Ammon's horn (tissue), 1 donor: ENCODE measurements around the gene CCNL1.
"Not testable (repeated sequence)": the region's sequence is repeated elsewhere in the genome, so short reads cannot be mapped to it uniquely, and the experiment has no call there.

Source experiments
- DNase-seq: peaks from one replicate; pipeline ENCODE4 v3.0.0-alpha.2; 2016; ENCODE audit warnings: low spot score

The CCNL1 gene

GRCh38 chr3:157159762-157160657, at the start of gene CCNL1:
TSS of gene CCNL1 (minus strand) at chr3:157160147. CDS start at chr3:157160094, 53 bp downstream.
- peak; percentile 97 for DNase-seq

DNA sequence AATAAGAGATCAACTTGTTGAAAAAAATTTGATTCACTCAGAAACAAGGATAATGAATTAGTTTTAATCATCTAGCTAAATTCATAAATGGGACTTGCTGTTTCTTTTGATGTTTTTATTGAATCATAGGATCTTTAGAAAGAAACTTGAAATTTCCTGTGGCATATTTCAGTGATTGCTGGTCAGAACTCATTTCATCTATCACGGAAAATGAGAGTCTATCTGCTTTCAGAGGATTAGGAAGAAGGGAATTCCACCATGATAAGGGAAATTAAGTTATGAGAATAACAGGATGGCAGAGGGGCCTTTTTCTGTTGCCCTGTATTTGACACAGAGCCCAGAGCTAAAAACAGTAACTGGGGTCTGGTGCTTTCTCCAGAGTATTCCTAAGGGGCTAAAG, 44.9 kb upstream of the CCNL1 start:
- no peak for DNase-seq

DNA sequence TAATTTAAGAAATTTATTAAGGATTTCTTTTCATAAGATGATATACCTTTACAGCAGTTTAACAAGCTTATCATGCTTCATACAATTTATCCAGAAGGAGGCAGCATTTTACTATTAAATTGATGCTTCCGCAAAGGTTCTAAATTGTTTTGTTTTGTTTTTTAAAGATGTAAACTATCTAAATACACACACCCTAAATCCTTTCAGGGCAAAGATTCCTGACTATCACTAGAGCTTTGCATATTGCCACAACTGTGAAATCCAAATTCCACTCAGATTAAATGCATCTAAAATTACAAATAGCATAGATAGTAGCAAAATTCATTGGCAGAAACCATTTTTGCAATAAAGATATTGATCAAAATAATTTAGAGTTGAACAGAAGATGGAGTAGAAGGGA, 44.5 kb upstream of the CCNL1 start:
- peak; percentile 33 for DNase-seq

GRCh38 chr3:157201648-157202278, 41.8 kb upstream of the CCNL1 start:
- peak; percentile 65 for DNase-seq

DNA sequence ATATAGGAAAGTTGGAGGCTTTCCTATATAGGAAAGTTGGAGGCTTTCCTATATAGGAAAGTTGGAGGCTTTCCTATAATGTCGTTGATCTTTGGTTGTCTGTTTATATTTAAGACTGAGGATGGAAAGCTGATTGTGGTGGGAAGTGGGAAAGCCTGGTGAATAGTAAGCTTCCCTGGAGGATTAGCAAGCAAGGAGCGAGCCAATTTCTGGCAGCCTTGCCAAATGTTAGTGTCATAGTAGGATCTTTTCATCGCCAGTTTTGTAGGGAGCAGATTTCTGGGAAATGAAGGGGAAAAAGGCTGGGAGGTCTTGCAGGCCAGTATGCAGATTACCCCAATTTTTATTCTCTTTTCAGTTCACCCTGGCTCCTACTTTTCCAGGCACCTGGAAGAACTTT, 39.9 kb upstream of the CCNL1 start:
- DNase-seq: no peak

DNA sequence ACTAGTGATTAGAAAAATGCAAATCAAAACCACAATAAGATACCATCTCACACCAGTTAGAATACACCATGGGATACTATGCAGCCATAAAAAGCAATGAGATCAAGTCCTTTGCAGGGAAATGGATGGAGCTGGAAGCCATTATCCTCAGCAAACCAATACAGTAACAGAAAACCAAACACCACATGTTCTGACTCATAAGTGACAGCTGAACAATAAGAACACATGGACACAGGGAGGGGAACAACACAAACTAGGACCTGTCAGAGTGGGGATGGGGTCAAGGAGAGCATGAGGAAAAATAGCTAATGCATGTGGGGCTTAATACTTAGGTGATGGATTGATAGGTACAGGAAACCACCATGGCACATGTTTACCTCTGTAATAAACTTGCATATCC, 36.0 kb upstream of the CCNL1 start:
- DNase-seq: no peak

- not testable (repeated sequence) for DNase-seq
Observed at GRCh38 chr3:157191149-157191548, 31.2 kb upstream of the CCNL1 start.

DNA sequence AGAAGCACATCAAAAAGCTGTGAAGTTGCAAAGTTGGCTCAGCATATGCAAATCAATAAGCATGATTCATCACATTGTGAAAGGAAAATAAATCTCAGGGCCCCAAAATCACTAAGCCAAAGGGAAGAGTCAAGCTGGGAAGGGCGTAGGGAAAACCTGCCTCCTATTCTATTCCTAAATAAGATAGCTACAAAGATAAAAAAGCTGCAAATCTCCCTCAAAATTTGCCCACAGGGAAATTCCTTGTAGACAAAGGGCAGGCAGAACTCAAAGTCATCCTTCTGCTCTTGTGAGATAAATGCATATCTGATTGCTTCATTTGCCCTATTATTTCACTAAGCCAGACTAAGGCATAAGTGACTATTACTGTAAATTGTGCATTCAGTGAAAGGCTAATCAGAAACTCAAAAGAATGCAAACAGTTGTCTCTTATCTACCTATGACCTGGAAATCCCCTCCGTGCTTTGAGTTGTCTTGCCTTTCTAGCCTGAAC, 30.5 kb upstream of the CCNL1 start:
- DNase-seq: no peak

DNA sequence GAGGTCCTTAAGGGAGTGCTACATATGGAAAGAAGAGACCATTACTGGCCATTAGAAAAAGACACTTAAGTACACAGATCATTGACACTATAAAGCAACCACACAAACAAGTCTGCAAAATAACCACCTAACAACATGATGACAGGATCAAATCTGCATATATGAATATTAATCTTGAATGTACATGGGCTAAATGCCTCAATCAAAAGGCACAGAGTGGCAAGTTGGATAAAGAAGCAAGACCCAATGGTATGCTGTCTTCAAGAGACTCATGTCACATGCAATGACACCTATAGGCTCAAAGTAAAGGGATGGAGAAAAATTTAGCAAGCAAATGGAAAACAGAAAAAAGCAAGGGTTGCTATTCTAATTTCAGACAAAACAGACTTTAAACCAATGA, 28.4 kb upstream of the CCNL1 start:
- DNase-seq: no peak

- no peak for DNase-seq
Observed at GRCh38 chr3:157182879-157183278, 22.9 kb upstream of the CCNL1 start.

DNA sequence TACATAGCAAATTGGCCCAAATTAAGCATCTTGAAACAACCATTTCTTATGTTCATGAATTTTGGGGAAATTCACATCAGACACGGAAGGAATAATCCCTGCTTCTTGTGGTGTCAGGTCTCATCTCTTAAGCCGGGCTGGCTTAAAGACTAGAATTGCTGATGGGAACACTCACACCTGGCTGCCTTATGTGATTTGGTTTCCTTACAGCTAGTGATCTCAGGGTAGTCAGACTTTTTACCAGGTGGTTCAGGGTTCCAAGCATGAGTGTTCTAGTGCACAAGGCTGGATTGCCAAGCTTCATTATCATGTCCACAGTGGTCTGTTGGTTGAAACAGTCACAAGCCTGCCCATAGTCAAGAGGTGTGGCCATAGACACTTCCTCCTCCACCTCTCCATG, 20.3 kb upstream of the CCNL1 start:
- DNase-seq: no peak

GRCh38 chr3:157179365-157179803, 19.4 kb upstream of the CCNL1 start:
- DNase-seq: no peak

GRCh38 chr3:157178503-157179364, 18.8 kb upstream of the CCNL1 start:
- not testable (repeated sequence) for DNase-seq

DNA sequence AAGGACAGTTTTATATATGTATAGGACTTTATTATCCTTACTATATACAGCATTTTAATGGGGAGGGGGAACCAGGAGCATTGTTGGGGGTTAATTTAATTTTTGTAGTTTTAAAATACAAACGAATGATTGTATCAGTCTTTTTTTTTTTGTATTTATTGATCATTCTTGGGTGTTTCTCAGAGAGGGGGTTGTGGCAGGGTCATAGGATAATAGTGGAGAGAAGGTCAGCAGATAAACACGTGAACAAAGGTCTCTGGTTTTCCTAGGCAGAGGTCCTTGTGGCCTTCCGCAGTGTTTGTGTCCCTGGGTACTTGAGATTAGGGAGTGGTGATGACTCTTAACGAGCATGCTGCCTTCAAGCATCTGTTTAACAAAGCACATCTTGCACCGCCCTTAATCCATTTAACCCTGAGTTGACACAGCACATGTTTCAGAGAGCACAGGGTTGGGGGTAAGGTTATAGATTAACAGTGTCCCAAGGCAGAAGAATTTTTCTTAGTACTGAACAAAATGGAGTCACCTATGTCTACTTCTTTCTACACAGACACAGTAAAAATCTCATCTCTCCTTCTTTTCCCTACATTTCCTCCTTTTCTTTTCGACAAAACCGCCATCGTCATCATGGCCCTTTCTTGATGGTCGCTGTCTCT, 18.0 kb upstream of the CCNL1 start:
- DNase-seq: not testable (repeated sequence)

- no peak for DNase-seq
Observed at GRCh38 chr3:157176934-157177333, 17.0 kb upstream of the CCNL1 start.

DNA sequence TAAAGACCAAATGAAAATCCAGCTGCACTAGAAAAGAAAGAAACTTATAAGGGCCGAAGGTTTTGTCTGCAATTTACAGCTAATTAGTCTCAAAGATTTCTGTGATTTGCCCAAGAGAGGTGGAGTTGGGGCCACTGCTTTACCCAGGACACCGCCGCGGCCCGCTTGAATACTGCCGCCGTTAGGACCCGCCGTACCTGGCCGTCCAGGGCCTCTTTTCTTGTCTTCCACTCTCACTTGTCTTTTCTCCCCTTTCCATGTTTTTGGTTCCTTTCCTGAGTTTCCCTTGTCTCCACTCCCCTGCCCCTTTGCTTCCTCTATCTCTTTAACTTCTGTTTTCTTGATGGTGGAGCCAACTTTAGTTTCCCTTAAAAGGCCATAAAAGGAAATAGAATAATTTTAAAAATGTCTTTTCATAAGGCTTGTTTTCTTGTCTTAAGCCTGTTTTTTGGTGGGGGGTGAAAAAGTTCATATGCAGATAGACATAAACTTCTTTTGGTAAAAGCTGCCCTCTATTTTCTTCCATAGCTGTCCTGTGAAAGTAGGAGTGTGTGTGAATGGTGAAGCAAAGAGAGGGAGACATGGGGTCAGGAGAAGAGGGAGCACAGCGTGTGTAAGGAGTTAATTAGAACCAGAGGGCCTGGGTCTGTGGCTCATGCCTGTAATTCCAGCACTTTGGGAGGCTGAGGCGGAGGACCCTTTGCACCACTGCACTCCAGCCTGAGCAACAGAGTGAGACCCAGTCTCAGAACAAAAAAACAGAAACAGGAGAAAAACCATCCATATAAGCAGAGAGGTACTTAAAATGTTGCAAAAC, 16.0 kb upstream of the CCNL1 start:
- no peak for DNase-seq

- DNase-seq: peak; percentile 97
Observed at GRCh38 chr3:157174649-157175498, 14.9 kb upstream of the CCNL1 start.

DNA sequence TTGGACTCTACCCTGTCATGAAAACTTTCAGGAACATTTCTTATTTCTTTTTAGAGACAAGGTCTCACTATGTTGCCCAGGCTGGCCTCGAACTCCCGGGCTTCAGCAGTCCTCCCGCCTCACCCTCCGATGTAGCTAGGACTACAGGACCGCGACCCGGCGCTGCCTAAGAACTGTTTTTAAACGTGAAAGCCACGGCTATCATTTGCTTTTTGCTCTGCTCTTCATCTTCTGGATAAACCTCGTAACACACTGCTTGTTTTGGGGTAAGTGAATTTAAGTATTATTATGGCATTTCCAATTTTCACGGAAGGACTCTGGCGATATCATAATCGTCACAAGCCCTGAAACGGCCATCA, 14.3 kb upstream of the CCNL1 start:
- peak; percentile 51 for DNase-seq

- DNase-seq: not testable (repeated sequence)
Observed at GRCh38 chr3:157173343-157173742, 13.4 kb upstream of the CCNL1 start.

- no peak for DNase-seq
Observed at GRCh38 chr3:157172746-157173145, 12.8 kb upstream of the CCNL1 start.
